Epithelial cell of proximal tubule (primary cell): ENCODE measurements around the gene FMNL1. TPM values are rescaled to one million over a fixed set of nuclear protein-coding genes. Genes with fewer than 3 reads are reported as not detected.

Experiments used
- DNase-seq: peaks from one replicate; pipeline ENCODE4 v3.0.0-alpha.2; 2011; ENCODE audit warnings: low read depth
- H3K4me3 ChIP-seq: 2 replicates; pipeline ENCODE4 v1.5.1; 2011; ENCODE audit warnings: low read depth, mild to moderate bottlenecking, low read length
- total RNA-seq: library from RNA; depleted of rRNA; stranded (reverse); fragments of >200 nt; gene quantifications from 2 replicates; pipeline ENCODE4 v1.2.3, GENCODE V29; 2015
- TF ChIP-seq, protein P1 (sequence below): conservative IDR thresholded peaks from 2 replicates; pipeline ENCODE4 v1.5.1; 2012; ENCODE audit warnings: low read depth, mild to moderate bottlenecking, low read length

FMNL1 gene
- total RNA-seq, 1 donor from 2014 or later = 5.7 TPM

DNA sequence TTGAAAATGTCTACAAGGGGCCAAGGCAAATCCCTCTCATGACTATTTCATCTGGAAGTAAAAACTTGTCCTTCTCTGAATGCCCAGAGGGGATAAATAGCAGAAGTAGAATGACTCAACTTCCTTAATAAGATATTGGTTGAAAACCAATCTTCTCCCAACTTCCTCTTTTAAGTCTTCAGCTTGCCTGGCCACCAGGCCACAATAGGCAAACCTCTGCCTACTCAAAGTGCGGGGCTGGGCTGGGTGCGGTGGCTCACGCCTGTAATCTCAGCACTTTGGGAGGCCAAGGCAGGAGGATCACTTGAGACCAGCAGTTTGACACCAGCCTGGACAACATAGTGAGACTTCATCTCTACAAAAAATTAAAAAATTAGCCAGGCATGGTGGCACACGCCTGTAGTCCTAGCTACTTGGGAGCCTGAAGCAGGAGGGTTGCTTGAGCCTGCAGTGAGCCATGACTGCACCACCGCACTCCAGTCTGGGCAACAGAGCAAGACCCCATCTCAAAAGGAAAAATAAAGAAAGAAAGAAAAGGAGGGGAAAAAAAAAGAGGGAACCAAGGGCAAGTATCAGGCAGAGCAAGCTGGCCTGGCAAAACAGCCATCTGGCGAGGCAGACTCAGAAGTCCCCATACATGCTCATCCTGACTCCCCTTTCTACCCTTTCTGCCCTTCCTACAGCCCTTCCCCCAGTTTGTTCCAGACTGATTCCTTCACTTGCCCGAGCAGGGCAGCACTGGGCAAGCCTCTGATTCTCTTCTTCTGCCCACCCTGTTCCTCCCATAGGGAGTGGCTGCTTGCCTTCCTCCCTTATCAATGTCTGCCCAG is 74.5 kb downstream of the FMNL1 start:
- TF ChIP-seq, protein P1, sequence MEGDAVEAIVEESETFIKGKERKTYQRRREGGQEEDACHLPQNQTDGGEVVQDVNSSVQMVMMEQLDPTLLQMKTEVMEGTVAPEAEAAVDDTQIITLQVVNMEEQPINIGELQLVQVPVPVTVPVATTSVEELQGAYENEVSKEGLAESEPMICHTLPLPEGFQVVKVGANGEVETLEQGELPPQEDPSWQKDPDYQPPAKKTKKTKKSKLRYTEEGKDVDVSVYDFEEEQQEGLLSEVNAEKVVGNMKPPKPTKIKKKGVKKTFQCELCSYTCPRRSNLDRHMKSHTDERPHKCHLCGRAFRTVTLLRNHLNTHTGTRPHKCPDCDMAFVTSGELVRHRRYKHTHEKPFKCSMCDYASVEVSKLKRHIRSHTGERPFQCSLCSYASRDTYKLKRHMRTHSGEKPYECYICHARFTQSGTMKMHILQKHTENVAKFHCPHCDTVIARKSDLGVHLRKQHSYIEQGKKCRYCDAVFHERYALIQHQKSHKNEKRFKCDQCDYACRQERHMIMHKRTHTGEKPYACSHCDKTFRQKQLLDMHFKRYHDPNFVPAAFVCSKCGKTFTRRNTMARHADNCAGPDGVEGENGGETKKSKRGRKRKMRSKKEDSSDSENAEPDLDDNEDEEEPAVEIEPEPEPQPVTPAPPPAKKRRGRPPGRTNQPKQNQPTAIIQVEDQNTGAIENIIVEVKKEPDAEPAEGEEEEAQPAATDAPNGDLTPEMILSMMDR = no peak
- no peak overlapping the region for H3K4me3 ChIP-seq
- DNase-seq = no peak

DNA sequence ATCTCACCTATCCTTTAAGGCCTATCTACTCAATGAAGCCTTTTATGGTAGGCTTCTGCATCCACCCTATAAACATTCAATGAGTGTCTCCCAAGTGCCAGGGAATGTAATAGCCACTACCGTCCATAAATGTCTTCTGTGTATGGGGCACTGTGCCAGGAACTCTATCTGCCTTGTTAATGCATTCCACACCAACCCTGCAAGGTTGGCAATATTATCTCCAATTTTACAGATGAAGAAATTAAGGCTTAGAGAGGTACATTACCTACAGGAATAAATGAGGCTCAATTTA is 75.1 kb downstream of the FMNL1 start:
- TF ChIP-seq, protein P1 = no peak
- no peak for DNase-seq
- no peak overlapping the region for H3K4me3 ChIP-seq

Other genes starting within 250 kb of the FMNL1 start
- gene DCAKD, start 170.3 kb upstream of the FMNL1 start, total RNA-seq = 40.4 and 44.4 TPM in 2 replicates
- 81.9 and 82.5 TPM in 2 replicates for gene NMT1, start 160.6 kb upstream of the FMNL1 start, total RNA-seq
- 46.0 and 107 TPM in 2 replicates for gene PLCD3, start 89.4 kb upstream of the FMNL1 start, total RNA-seq
- gene ACBD4, start 86.2 kb upstream of the FMNL1 start, total RNA-seq = 4.5 and 11.3 TPM in 2 replicates
- 11.0 and 20.3 TPM in 2 replicates for gene HEXIM1, start 73.4 kb upstream of the FMNL1 start, total RNA-seq
- gene HEXIM2, start 60.0 kb upstream of the FMNL1 start, total RNA-seq = 3.0 and 6.1 TPM in 2 replicates
- gene SPATA32, start 40.2 kb downstream of the FMNL1 start, total RNA-seq = not detected in 2 replicates
- gene MAP3K14, start 95.1 kb downstream of the FMNL1 start, total RNA-seq = 6.6 and 9.5 TPM in 2 replicates
- gene ARHGAP27, start 211.0 kb downstream of the FMNL1 start, total RNA-seq = 29.4 and 39.8 TPM in 2 replicates